ENCODE results near the gene WWC2. TPM values are rescaled to one million over a fixed set of nuclear protein-coding genes. Genes with fewer than 3 reads are reported as not detected.

Gene WWC2
- total RNA-seq, 1 experiment from 2014 or later, result 82.8 TPM

DNA sequence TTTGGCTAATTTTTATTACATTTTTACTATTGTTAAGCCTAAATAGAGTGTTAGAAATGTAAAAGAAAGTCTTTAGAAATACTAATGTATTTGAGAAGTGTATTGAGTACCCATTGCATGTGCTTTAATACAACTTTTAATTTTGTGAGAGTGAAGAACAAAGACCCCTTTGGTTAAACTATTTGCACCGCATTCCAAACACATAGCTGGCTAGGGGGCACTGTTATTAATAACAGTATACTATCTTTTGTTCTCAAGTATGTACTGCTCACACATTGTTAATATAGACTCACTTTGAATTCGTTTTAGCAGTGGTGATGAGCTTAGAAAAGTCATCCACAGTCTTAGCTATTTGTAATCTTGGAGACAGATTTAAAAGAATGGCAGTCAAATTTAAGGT, 114.9 kb downstream of the WWC2 start:
- TF ChIP-seq EZH2 (IDR thresholded peaks at IDR 0.05; ENCODE audit: borderline replicate concordance, low read depth, low read length, poor library complexity, severe bottlenecking), result no peak
- TF ChIP-seq, protein P1, sequence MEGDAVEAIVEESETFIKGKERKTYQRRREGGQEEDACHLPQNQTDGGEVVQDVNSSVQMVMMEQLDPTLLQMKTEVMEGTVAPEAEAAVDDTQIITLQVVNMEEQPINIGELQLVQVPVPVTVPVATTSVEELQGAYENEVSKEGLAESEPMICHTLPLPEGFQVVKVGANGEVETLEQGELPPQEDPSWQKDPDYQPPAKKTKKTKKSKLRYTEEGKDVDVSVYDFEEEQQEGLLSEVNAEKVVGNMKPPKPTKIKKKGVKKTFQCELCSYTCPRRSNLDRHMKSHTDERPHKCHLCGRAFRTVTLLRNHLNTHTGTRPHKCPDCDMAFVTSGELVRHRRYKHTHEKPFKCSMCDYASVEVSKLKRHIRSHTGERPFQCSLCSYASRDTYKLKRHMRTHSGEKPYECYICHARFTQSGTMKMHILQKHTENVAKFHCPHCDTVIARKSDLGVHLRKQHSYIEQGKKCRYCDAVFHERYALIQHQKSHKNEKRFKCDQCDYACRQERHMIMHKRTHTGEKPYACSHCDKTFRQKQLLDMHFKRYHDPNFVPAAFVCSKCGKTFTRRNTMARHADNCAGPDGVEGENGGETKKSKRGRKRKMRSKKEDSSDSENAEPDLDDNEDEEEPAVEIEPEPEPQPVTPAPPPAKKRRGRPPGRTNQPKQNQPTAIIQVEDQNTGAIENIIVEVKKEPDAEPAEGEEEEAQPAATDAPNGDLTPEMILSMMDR (conservative IDR thresholded peaks at IDR 0.05; ENCODE audit: low read depth, low read length), result no peak
- Histone ChIP-seq H3K36me3 (ENCODE audit: insufficient read depth, low read length, poor library complexity, severe bottlenecking) (no peaks in the 10 kb centered on the region), H3K9me3 (ENCODE audit: low read depth, low read length, poor library complexity, severe bottlenecking) (no peaks in the 10 kb centered on the region), H3K4me3 (ENCODE audit: low read depth, low read length, poor library complexity, severe bottlenecking) (no peak overlapping the region), H3K27me3 (replicated peaks; ENCODE audit: insufficient read depth, low read depth, low read length, poor library complexity) (no peaks in the 10 kb centered on the region), H3K4me1 (ENCODE audit: insufficient read depth, low read length, poor library complexity, severe bottlenecking) (no peaks in the 10 kb centered on the region), H3K27ac (ENCODE audit: low read depth, low read length, poor library complexity, severe bottlenecking) (no peak overlapping the region)
- no TSS peak for BruUV-seq (replicated peaks)
- intact Hi-C loops (cut with micrococcal nuclease; ENCODE audit: unreplicated experiment), result no loop called here
- ChIA-PET POLR2A (ENCODE audit: low non-redundant PET) (no interaction called here), CTCF (no interaction called here)
- no peak for DNase-seq (ENCODE audit: low spot score)

DNA sequence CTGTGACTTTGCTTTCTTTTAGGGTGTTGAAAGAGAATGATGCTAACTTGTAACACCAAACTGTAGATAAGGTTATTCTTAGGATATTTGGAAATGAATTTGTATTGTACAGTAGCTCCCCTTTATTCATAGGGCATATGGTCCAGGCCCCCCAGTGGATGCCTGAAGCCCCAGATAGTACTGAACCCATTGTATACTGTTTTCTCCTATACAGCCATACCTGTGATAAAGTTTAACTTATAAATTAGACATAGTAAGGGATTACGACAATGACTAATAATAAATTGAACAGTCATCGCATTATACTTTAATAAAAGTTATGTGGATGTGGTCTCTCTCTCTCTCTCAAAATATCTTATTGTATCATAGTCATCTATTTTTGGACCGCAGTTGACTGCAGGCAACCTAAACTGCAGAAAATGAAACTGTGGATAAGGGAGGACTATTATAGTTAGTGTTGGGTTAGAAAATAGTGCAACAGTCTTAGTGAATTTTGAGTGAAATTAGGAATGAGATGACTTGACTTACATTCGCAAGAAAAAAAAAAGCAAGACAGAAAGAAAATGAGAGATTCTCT, 115.9 kb downstream of the WWC2 start:
- DNase-seq (ENCODE audit: low spot score), result no peak
- no peaks in the 10 kb centered on the region for H3K36me3 ChIP-seq (ENCODE audit: insufficient read depth, low read length, poor library complexity, severe bottlenecking)
- intact Hi-C loops (cut with micrococcal nuclease; ENCODE audit: unreplicated experiment), result no loop called here
- TF ChIP-seq, protein P1 (conservative IDR thresholded peaks at IDR 0.05; ENCODE audit: low read depth, low read length), result no peak
- no peak for TF ChIP-seq EZH2 (IDR thresholded peaks at IDR 0.05; ENCODE audit: borderline replicate concordance, low read depth, low read length, poor library complexity, severe bottlenecking)
- no peak overlapping the region for H3K4me3 ChIP-seq (ENCODE audit: low read depth, low read length, poor library complexity, severe bottlenecking)
- CTCF ChIA-PET, result no interaction called here
- POLR2A ChIA-PET (ENCODE audit: low non-redundant PET), result no interaction called here
- no peaks in the 10 kb centered on the region for H3K9me3 ChIP-seq (ENCODE audit: low read depth, low read length, poor library complexity, severe bottlenecking)
- no peaks in the 10 kb centered on the region for H3K27me3 ChIP-seq (replicated peaks; ENCODE audit: insufficient read depth, low read depth, low read length, poor library complexity)
- no TSS peak for BruUV-seq (replicated peaks)
- H3K4me1 ChIP-seq (ENCODE audit: insufficient read depth, low read length, poor library complexity, severe bottlenecking), result no peaks in the 10 kb centered on the region
- no peak overlapping the region for H3K27ac ChIP-seq (ENCODE audit: low read depth, low read length, poor library complexity, severe bottlenecking)

DNA sequence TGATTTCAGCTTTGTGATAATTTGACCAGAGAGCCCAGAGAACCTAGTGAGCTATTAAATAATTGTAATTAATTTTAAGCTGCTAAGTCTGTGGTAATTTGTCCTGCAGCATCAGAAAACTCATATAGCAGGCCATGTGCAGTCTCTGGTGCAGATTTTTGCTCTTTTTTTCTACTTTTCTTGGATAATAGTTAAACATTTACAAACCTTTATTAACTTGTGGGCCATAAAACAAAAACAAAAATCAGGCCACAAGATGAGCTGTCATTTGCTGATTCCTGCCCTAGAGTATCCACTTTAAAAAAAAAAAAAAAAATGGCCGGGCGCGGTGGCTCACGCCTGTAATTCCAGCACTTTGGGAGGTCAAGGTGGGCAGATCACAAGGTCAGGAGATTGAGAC, 121.2 kb downstream of the WWC2 start:
- no peaks in the 10 kb centered on the region for H3K36me3 ChIP-seq (ENCODE audit: insufficient read depth, low read length, poor library complexity, severe bottlenecking)
- H3K27ac ChIP-seq (ENCODE audit: low read depth, low read length, poor library complexity, severe bottlenecking), result no peak overlapping the region
- ChIA-PET POLR2A (ENCODE audit: low non-redundant PET) (no interaction called here), CTCF (no interaction called here)
- no peaks in the 10 kb centered on the region for H3K27me3 ChIP-seq (replicated peaks; ENCODE audit: insufficient read depth, low read depth, low read length, poor library complexity)
- no peak overlapping the region for H3K4me3 ChIP-seq (ENCODE audit: low read depth, low read length, poor library complexity, severe bottlenecking)
- H3K4me1 ChIP-seq (ENCODE audit: insufficient read depth, low read length, poor library complexity, severe bottlenecking), result no peaks in the 10 kb centered on the region
- no peak for DNase-seq (ENCODE audit: low spot score)
- no peaks in the 10 kb centered on the region for H3K9me3 ChIP-seq (ENCODE audit: low read depth, low read length, poor library complexity, severe bottlenecking)
- TF ChIP-seq, protein P1 (conservative IDR thresholded peaks at IDR 0.05; ENCODE audit: low read depth, low read length), result no peak
- TF ChIP-seq EZH2 (IDR thresholded peaks at IDR 0.05; ENCODE audit: borderline replicate concordance, low read depth, low read length, poor library complexity, severe bottlenecking), result no peak
- no TSS peak for BruUV-seq (replicated peaks)
- intact Hi-C loops (cut with micrococcal nuclease; ENCODE audit: unreplicated experiment), result no loop called here
